Fibroblast of the aortic adventitia (primary cell): ENCODE data around the gene TNNI2. TPM values are rescaled to one million over a fixed set of nuclear protein-coding genes. Genes with fewer than 3 reads are reported as not detected.

Experiments used
- DNase-seq: peaks from one replicate; pipeline ENCODE4 v3.0.0-alpha.2; 2010; ENCODE audit warnings: low read depth
- H3K4me3 ChIP-seq: 2 replicates; pipeline ENCODE4 v1.5.1; 2011; ENCODE audit warnings: low read depth, mild to moderate bottlenecking, control low read depth, low read length, moderate library complexity
- total RNA-seq: library from RNA; depleted of rRNA; stranded (reverse); fragments of >200 nt; gene quantifications from 2 replicates; pipeline ENCODE4 v1.2.3, GENCODE V29; 2012; ENCODE audit warnings: low replicate concordance
- TF ChIP-seq, protein P1 (sequence below): IDR thresholded peaks from 2 replicates; pipeline ENCODE4 v1.5.1; 2011; ENCODE audit warnings: mild to moderate bottlenecking, low read length, control low read depth, inconsistent platforms; ENCODE audit not compliant: insufficient read depth

TNNI2 gene
- total RNA-seq, 1 donor = not detected

DNA sequence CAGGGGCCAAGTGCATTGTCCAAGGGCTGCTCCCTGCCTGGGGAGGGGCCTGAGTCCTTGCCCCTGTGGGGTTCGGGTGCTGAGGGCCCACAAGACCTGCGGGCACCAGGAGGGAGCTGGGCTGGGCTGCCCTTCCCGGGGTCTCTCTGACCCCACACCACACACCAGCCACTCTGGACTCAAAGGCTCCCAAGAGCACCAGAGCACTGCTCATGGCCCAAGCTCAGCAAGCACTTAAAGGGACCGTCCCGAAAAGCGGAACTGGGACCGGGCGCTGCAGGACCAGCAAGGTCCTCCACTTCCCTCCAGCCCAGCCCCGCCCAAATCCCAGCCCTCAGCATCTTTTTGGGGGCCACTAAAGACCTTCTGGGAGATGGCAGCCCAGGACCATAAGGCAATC is 19.4 kb downstream of the TNNI2 start:
- TF ChIP-seq, protein P1, sequence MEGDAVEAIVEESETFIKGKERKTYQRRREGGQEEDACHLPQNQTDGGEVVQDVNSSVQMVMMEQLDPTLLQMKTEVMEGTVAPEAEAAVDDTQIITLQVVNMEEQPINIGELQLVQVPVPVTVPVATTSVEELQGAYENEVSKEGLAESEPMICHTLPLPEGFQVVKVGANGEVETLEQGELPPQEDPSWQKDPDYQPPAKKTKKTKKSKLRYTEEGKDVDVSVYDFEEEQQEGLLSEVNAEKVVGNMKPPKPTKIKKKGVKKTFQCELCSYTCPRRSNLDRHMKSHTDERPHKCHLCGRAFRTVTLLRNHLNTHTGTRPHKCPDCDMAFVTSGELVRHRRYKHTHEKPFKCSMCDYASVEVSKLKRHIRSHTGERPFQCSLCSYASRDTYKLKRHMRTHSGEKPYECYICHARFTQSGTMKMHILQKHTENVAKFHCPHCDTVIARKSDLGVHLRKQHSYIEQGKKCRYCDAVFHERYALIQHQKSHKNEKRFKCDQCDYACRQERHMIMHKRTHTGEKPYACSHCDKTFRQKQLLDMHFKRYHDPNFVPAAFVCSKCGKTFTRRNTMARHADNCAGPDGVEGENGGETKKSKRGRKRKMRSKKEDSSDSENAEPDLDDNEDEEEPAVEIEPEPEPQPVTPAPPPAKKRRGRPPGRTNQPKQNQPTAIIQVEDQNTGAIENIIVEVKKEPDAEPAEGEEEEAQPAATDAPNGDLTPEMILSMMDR = no peak

DNA sequence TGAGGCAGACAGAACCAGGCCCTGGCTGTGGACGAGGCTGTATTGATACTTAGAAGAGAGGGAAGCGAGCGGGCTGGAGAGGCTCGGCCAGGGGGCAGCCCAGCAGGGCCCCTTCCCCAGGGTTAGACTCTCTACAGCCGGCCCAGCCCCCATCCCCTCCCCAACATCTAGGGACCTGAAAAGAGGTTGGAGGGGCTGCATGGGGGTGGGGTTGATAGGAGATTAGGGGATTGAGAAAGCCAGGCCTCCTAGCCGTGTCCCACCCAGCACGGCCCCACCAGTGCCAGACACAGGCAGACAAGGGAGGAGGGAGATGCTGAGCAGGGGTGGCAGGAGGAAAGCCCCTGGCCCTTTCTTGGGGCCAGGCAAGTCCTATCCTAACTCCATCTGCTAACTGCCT is 19.8 kb downstream of the TNNI2 start:
- H3K4me3 ChIP-seq = no peak overlapping the region
- TF ChIP-seq, protein P1 = no peak
- no peak for DNase-seq

More for the DNA sequence above, 19.4 kb downstream of the TNNI2 start:
- DNase-seq = no peak
- no peak overlapping the region for H3K4me3 ChIP-seq

DNA sequence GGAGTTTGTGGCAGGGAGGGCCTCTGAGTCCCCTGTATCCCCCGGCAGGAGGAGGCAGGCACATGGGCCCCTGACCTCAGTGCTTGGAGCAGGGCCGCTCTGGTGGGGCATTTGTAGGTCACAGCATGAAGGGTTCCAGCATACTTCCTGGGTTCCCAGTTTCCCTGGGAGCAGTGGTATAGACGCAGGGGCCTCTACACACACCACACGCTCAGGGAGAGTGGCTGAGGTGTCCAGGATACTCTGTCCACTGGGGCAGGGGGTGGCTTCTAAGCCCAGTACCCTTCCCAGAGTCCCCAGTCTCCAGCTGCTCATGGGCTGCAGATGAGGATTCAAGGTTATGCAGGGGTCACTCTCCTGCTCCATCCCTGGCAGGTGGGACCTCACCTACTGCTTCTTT is 20.2 kb downstream of the TNNI2 start:
- H3K4me3 ChIP-seq = no peak overlapping the region
- TF ChIP-seq, protein P1 = no peak
- DNase-seq = no peak

DNA sequence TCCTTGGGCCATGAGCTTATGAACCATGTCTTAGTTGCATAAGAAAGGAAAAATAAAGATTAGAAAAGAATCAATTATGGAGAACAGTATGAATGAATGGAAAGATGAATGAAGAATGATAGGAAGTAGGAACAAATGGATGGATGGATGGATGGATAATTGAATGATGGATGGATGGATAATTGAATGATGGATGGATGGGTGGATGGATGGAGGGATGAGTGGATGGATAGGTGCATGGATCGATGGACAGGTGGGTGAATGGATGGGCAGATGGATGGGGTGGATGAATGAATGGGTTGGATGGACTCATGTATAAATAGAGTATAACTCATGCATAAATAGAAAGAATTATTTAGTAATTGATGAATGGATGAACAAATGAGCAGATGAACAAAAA is 21.3 kb downstream of the TNNI2 start:
- no peak for DNase-seq
- TF ChIP-seq, protein P1 = no peak
- H3K4me3 ChIP-seq = no peak overlapping the region

DNA sequence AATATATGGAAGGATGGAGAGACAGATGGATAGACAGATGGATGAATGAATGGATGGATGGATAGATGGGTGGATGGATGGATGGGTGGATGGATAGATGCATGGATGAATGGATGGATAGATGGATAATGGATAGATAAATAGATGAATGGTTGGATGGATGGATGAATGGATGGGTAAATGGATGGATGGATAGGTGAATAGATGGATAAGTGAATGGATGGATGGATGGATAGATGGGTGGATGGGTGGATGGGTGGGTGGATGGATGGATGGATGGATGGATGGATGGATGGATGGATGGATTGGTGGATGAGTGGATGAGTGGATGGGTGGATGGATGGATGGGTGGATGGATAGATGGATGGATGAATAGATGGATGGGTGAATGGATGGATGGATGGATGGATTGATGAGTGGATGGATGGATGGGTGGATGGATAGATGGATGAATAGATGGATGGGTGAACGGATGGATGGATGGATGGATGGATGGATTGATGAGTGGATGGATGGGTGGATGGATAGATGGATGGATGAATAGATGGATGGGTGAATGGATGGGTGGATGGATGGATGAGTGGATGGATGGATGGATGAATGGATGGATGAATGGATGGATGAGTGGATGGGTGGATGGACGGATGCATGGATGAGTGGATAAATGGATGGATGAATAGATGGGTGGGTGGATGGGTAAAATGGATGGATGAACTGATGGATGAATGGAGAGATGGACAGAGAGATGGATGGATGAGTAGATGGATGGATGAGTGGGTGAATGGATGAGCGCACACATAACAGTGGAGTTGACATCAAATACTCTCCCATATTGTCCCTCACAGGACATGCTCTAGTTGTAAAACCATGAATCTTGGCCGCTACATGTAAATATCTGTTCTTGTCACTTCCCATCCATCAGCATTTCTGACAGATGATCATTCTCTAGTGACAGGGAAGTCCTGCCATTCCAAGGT is 22.9 kb downstream of the TNNI2 start:
- no peak overlapping the region for H3K4me3 ChIP-seq
- TF ChIP-seq, protein P1 = no peak
- DNase-seq = no peak

- no peak for DNase-seq
- no peak overlapping the region for H3K4me3 ChIP-seq
- TF ChIP-seq, protein P1 = no peak
Measured at GRCh38 chr11:1862588-1863351, 24.0 kb downstream of the TNNI2 start.
